BLaER1 (cell line): ENCODE measurements around the gene CDH3.

Experiments used
- H3K27ac ChIP-seq: shearing (Covaris generic); formaldehyde crosslinking; 2 replicates; pipeline ENCODE4 v1.8.1; 2022
- H3K27me3 ChIP-seq: shearing (Covaris generic); formaldehyde crosslinking; 2 replicates; pipeline ENCODE4 v1.8.1; 2022
- H3K36me3 ChIP-seq: shearing (Covaris generic); formaldehyde crosslinking; 2 replicates; pipeline ENCODE4 v1.8.1; 2022
- H3K4me1 ChIP-seq: shearing (Covaris generic); formaldehyde crosslinking; 2 replicates; pipeline ENCODE4 v1.8.1; 2022
- H3K4me2 ChIP-seq: shearing (Covaris generic); formaldehyde crosslinking; 2 replicates; pipeline ENCODE4 v1.8.1; 2022
- H3K4me3 ChIP-seq: shearing (Covaris generic); formaldehyde crosslinking; 2 replicates; pipeline ENCODE4 v1.8.1; 2022
- H3K9ac ChIP-seq: shearing (Covaris generic); formaldehyde crosslinking; 2 replicates; pipeline ENCODE4 v1.8.1; 2022
- H3K9me3 ChIP-seq: shearing (Covaris generic); formaldehyde crosslinking; 2 replicates; pipeline ENCODE4 v1.8.1; 2022
- H4K20me1 ChIP-seq: shearing (Covaris generic); formaldehyde crosslinking; 2 replicates; pipeline ENCODE4 v1.8.1; 2022
- Cebpa-rat ChIP-seq: shearing (Covaris generic); IDR thresholded peaks from 2 replicates; pipeline ENCODE4 v1.8.1; 2022

CDH3 gene

DNA sequence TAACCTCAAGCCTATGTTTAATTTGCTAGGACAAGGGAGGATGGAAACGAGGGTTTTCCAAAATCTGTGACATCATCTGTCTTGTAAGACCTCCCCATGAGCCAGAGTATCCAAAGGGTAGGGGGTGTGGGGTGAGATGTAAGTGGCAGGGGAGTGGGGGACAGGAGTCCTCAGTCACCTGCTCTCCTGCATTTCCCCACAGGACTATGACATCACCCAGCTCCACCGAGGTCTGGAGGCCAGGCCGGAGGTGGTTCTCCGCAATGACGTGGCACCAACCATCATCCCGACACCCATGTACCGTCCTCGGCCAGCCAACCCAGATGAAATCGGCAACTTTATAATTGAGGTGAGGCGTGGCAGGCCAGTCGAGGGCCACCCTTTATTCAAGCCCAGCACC is 50.5 kb downstream of the CDH3 start:
- Histone ChIP-seq H3K4me3 (no peak overlapping the region), H3K36me3 (no peaks in the 10 kb centered on the region)

DNA sequence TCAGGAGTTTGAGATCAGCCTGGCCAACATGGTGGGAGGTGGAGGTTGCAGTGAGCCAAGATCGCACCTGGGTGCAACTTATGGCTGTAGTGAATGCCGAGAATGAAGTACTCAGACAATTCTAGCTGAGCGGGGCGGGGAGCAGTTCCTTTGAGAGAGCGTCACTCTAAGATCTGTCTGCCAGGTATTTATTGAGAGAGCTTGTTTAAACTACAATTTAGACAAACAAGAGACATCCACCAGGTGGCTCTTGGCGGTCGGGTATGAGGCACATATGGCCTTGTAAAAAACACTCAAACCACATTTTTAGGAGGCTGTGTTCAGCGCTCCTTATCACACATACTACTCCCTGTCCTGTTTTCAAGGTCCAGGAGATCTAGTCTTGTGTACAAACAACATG is 51.4 kb downstream of the CDH3 start:
- H3K36me3 ChIP-seq, result no peaks in the 10 kb centered on the region
- no peak overlapping the region for H3K27ac ChIP-seq
- TF ChIP-seq Cebpa-rat, result no peak

More for the DNA sequence above, 50.5 kb downstream of the CDH3 start:
- H3K27ac ChIP-seq, result no peak overlapping the region
- no peaks in the 10 kb centered on the region for H4K20me1 ChIP-seq
- no peak overlapping the region for H3K9ac ChIP-seq
- no peaks in the 10 kb centered on the region for H3K9me3 ChIP-seq
- TF ChIP-seq Cebpa-rat, result no peak
- H3K4me2 ChIP-seq, result no peak overlapping the region
- peaks cover 22% of the 10 kb centered on the region for H3K4me1 ChIP-seq
- H3K27me3 ChIP-seq, result no peaks in the 10 kb centered on the region

DNA sequence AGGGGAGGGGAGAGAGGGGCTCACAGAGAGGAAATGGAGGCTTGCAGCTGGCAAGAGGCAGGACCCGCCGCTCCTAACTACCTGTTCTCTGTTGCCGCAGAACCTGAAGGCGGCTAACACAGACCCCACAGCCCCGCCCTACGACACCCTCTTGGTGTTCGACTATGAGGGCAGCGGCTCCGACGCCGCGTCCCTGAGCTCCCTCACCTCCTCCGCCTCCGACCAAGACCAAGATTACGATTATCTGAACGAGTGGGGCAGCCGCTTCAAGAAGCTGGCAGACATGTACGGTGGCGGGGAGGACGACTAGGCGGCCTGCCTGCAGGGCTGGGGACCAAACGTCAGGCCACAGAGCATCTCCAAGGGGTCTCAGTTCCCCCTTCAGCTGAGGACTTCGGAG is 53.0 kb downstream of the CDH3 start:
- no peak overlapping the region for H3K4me2 ChIP-seq
- no peak overlapping the region for H3K4me3 ChIP-seq
- TF ChIP-seq Cebpa-rat, result no peak
- no peak overlapping the region for H3K9ac ChIP-seq
- no peak overlapping the region for H3K27ac ChIP-seq
- no peaks in the 10 kb centered on the region for H3K9me3 ChIP-seq
- H3K36me3 ChIP-seq, result no peaks in the 10 kb centered on the region
- no peaks in the 10 kb centered on the region for H4K20me1 ChIP-seq
- H3K4me1 ChIP-seq, result peaks cover 3% of the 10 kb centered on the region
- no peaks in the 10 kb centered on the region for H3K27me3 ChIP-seq

More for the DNA sequence above, 51.4 kb downstream of the CDH3 start:
- no peaks in the 10 kb centered on the region for H3K9me3 ChIP-seq
- H3K9ac ChIP-seq, result no peak overlapping the region
- H3K4me2 ChIP-seq, result no peak overlapping the region
- peaks cover 19% of the 10 kb centered on the region for H3K4me1 ChIP-seq
- H3K4me3 ChIP-seq, result no peak overlapping the region
- H4K20me1 ChIP-seq, result no peaks in the 10 kb centered on the region
- H3K27me3 ChIP-seq, result no peaks in the 10 kb centered on the region

DNA sequence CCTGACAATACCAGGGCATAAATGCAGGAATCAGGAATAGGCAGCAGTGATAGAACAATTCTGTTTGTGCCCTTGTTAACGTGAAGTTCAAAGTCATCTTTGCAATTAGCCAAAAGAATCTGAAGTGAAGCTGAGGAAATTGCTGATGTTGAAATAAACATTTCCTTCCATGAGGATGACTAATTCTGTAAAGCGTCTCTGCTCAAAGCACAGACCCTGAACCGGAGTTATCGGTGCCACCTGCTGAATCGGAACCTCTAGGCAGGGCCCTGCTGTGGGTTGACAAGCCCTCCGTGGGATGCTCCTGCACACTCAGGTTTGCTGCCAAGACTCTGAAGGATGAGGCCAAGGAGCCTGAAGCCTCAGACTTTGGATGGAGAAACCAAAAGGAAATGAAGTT is 55.0 kb downstream of the CDH3 start:
- Histone ChIP-seq H3K4me2 (no peak overlapping the region), H3K27ac (no peak overlapping the region)

DNA sequence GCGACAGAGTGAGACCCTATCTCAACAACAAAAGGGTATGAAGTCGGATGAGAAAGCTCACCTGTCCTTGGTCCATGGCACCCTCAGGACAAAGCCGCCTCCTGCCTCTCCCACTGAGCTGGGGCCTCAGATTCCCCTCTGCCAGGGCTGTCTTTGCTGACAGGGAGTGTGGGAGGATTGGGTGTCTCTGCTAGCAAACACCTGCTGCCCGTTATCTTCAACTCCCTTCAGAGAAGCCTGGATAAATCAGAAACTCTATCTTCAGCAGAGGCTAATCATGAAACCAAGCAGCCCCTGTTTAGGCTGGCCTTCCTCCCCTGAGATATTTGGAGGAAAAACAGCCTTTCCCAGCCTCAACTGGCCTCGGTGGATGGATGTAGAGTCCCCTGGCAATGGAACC is 55.7 kb downstream of the CDH3 start:
- no peak overlapping the region for H3K4me3 ChIP-seq
- no peak overlapping the region for H3K9ac ChIP-seq
- no peak overlapping the region for H3K27ac ChIP-seq
- no peaks in the 10 kb centered on the region for H3K9me3 ChIP-seq
- H3K4me2 ChIP-seq, result no peak overlapping the region
- no peaks in the 10 kb centered on the region for H3K27me3 ChIP-seq
- TF ChIP-seq Cebpa-rat, result no peak
- H3K36me3 ChIP-seq, result no peaks in the 10 kb centered on the region
- H3K4me1 ChIP-seq, result no peaks in the 10 kb centered on the region
- no peaks in the 10 kb centered on the region for H4K20me1 ChIP-seq

More for the DNA sequence above, 55.0 kb downstream of the CDH3 start:
- H3K9me3 ChIP-seq, result no peaks in the 10 kb centered on the region
- H3K27me3 ChIP-seq, result no peaks in the 10 kb centered on the region
- H3K9ac ChIP-seq, result no peak overlapping the region
- H4K20me1 ChIP-seq, result no peaks in the 10 kb centered on the region
- no peaks in the 10 kb centered on the region for H3K36me3 ChIP-seq
- no peak overlapping the region for H3K4me3 ChIP-seq
- H3K4me1 ChIP-seq, result no peaks in the 10 kb centered on the region
- TF ChIP-seq Cebpa-rat, result no peak

DNA sequence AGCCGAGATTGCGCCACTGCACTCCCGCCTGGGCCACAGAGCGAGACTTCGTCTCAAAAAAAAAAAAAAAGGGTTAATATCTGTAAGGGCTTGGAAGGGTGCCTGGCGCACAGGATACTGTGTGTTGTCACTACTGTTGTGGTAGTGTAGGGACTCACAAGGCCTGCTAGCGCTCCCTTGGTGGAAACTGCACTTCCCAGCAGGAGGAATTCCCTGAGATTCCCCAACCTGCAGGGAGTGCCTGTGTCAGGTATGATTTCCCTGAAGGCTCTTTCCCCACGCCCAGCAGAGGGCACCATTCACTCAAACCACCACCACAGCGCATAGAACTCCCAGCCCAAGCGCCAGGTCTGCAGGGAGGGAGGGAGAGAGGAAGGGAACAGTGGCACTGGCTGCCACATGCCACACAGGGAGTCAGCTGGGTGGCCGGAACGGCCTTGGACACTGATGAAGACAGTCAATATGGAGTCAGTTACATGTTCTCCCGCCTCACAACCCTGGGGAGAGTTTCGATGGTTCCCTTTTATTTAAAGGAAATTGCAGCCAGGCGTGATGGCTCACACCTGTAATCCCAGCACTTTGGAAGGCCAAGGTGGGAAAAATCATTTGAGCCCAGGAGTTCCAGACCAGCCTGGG is 59.2 kb downstream of the CDH3 start:
- Histone ChIP-seq H4K20me1 (no peaks in the 10 kb centered on the region), H3K27me3 (no peaks in the 10 kb centered on the region), H3K9ac (no peak overlapping the region), H3K4me1 (no peaks in the 10 kb centered on the region), H3K4me2 (no peak overlapping the region), H3K36me3 (no peaks in the 10 kb centered on the region), H3K27ac (no peak overlapping the region), H3K4me3 (no peak overlapping the region), H3K9me3 (no peaks in the 10 kb centered on the region)
- no peak for TF ChIP-seq Cebpa-rat

DNA sequence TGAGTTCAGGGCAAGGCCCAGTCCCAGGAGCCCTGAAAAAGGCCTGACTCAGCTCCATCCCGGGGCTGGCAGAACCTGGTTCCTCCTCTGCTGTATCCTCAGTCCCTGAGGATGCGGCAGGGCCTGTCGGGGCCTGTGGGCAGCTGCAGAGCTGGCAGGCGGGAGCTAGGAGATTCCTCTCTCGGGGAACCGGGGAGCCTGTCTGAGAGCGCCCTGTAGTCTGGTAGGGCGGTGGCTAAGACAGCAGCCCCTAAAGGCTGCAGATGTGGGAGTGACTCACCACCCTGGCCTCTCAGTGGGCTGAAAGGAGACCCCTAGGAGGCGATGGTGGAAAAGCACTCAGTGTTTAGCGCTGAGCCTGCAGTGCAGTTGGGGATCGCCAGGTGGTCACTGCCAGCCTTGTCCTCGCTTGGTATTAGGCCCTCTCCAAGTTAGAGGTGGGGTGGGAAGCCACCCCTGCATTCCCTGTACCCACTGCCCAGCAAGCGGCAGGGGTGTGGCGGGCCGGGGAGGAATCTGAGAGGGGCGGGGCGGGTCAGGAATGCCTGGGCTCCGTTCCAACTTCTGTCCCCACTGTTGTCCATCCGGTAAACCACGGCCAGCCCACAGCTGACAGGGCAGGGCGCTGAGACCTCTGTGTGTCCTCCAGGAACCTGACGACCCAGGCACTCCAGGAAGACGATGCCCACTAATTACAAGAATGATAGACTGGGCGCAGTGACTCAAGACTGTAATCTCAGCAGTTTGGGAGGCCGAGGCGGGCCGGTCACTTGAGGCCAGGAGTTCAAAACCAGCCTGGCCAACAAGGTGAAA is 62.4 kb downstream of the CDH3 start:
- H4K20me1 ChIP-seq, result no peaks in the 10 kb centered on the region
- H3K4me3 ChIP-seq, result no peak overlapping the region
- H3K36me3 ChIP-seq, result no peaks in the 10 kb centered on the region
- no peak overlapping the region for H3K27ac ChIP-seq
- no peaks in the 10 kb centered on the region for H3K9me3 ChIP-seq
- H3K4me2 ChIP-seq, result no peak overlapping the region
- H3K27me3 ChIP-seq, result no peaks in the 10 kb centered on the region
- H3K9ac ChIP-seq, result no peak overlapping the region
- H3K4me1 ChIP-seq, result peaks cover 14% of the 10 kb centered on the region
- TF ChIP-seq Cebpa-rat, result no peak

DNA sequence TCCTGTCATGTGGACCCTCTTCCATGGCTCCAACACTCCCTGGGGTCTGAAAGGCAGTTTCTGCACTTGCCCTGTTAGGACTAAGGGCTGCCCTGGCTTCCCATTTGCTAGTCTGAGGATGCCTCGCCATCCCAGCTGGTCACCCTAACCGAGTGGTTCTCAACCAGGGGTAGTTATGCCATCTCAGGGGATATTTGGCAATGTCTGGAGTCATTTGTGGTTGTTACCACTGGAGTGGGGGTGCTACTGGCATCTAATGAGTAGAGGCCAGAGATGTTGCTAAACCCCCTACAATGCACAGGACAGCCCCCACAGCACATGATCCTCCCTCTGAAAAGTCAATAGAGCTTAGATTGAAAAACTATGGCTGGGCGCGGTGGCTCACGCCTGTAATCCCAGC is 65.1 kb downstream of the CDH3 start:
- Histone ChIP-seq H3K27ac (no peak overlapping the region), H3K9me3 (no peaks in the 10 kb centered on the region), H3K27me3 (no peaks in the 10 kb centered on the region), H3K4me2 (no peak overlapping the region), H3K4me1 (peaks cover 14% of the 10 kb centered on the region), H3K4me3 (no peak overlapping the region), H3K36me3 (no peaks in the 10 kb centered on the region), H4K20me1 (no peaks in the 10 kb centered on the region), H3K9ac (no peak overlapping the region)
- no peak for TF ChIP-seq Cebpa-rat

DNA sequence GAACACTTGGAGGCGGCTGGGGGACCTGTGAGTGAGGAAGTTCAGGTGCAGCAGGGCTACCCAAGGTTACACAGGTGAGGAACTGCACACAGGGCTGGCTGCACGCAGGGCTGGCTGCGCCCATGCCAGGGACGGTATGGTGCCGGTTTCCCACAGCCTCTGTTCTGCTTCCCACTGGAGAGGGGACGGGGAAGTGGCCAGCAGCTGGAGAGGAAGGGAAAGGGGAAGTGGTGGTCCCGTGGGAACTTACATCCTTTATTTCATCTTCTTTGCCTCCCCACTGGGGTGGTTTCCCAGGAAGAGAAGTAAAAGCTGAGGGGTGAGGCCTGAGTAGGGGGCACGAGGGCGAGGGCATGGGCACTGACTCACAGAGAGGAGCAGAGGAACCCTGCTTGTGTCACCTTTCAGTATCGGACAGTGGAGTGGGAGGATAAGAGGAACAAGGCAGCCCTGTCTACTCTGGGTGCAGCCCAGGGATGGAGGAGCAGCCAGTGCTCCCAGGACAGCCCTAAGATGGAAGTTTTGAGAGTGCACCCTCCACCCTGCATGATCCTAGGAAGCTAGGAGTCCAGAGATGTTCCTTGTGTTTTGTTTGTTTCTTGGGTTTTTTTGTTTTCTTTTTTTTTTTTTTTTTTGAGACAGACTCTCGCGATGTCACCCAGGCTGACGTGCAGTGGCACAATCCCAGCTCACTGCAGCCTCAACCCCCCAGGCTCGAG is 66.5 kb downstream of the CDH3 start:
- Histone ChIP-seq H3K9me3 (no peaks in the 10 kb centered on the region), H3K4me2 (peak overlapping the region; percentile 78), H4K20me1 (no peaks in the 10 kb centered on the region), H3K4me3 (no peak overlapping the region), H3K36me3 (no peaks in the 10 kb centered on the region), H3K4me1 (peaks cover 14% of the 10 kb centered on the region), H3K27me3 (no peaks in the 10 kb centered on the region), H3K9ac (no peak overlapping the region; the same call in 1 of the 2 replicates), H3K27ac (no peak overlapping the region)
- no peak for TF ChIP-seq Cebpa-rat

DNA sequence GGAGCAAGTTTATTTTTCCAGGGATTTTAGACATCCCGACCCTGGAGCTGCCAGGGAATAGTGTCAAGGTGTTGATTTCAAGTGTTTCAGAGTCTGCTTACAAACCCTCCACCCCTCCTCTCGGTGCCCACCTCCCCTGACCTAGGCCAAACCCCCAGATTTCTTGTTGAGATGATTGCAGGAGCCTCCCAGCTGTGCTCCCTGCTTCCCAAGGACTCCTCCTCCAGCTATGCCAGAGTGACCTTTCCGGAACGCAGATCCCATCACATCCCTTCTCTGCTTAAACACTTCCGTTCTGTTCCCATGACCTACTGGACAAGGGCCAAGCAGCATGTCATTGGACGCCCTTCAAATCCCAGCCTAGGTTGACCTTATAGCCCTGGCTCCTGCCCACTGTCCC is 68.3 kb downstream of the CDH3 start:
- peaks cover 14% of the 10 kb centered on the region for H3K4me1 ChIP-seq
- no peak overlapping the region for H3K4me2 ChIP-seq
- H3K27me3 ChIP-seq, result no peaks in the 10 kb centered on the region
- no peaks in the 10 kb centered on the region for H3K36me3 ChIP-seq
- H3K9ac ChIP-seq, result no peak overlapping the region
- no peaks in the 10 kb centered on the region for H4K20me1 ChIP-seq
- no peaks in the 10 kb centered on the region for H3K9me3 ChIP-seq
- H3K4me3 ChIP-seq, result no peak overlapping the region
- H3K27ac ChIP-seq, result no peak overlapping the region
- TF ChIP-seq Cebpa-rat, result no peak
